ENCODE results near the gene PDIA4. TPM values are rescaled to one million over a fixed set of nuclear protein-coding genes. Genes with fewer than 3 reads are reported as not detected.
"Not testable (repeated sequence)": the region's sequence is repeated elsewhere in the genome, so short reads cannot be mapped to it uniquely, and the experiment has no call there.

The PDIA4 gene
- total RNA-seq, 3 donors from 2014 or later (not counting 1 experiment from before 2014, with no cell fraction given) = 54.0 to 82.0 (median 62.7) TPM

DNA sequence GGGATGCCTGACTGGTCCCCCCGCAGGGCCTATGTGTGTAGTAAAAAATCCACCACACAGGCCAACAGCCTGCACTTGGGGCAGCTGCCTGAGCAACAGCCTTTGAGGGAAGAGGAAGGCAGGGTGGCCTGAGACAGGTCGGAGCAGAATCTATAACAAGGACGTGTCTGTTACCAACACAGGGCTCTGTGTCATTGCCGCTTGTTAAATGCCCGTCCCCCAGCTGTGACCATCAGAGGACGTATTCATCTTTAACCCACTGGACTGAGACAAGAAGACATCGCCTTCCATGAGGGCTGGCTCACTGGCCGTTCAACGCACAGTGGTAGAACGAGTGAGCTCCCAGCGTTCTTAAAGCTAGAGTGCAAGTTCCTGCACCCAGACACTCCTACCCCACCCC lies 7.8 kb downstream of the PDIA4 start:
- no peaks in the 10 kb centered on the region for H3K27me3 ChIP-seq (ENCODE audit: control insufficient read depth, insufficient read depth, low read length)
- peaks cover 14 to 37% of the 10 kb centered on the region in 2 donors for H3K4me1 Mint-ChIP-seq
- H3K4me3 Mint-ChIP-seq = no peak overlapping the region
- H3K27ac Mint-ChIP-seq = peak overlapping the region; percentile 12 to 16
- 93% methylated on average over 11 of the region's 11 CpGs for WGBS (ENCODE audit: insufficient coverage)
- TF ChIP-seq, protein P1, sequence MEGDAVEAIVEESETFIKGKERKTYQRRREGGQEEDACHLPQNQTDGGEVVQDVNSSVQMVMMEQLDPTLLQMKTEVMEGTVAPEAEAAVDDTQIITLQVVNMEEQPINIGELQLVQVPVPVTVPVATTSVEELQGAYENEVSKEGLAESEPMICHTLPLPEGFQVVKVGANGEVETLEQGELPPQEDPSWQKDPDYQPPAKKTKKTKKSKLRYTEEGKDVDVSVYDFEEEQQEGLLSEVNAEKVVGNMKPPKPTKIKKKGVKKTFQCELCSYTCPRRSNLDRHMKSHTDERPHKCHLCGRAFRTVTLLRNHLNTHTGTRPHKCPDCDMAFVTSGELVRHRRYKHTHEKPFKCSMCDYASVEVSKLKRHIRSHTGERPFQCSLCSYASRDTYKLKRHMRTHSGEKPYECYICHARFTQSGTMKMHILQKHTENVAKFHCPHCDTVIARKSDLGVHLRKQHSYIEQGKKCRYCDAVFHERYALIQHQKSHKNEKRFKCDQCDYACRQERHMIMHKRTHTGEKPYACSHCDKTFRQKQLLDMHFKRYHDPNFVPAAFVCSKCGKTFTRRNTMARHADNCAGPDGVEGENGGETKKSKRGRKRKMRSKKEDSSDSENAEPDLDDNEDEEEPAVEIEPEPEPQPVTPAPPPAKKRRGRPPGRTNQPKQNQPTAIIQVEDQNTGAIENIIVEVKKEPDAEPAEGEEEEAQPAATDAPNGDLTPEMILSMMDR (IDR thresholded peaks at IDR 0.05) = no peak
- ATAC-seq (no peak), DNase-seq (no peak)
- no peaks in the 10 kb centered on the region for H3K9me3 Mint-ChIP-seq
- H3K27me3 Mint-ChIP-seq (ENCODE audit: low read depth in 2 of 2) = no peaks in the 10 kb centered on the region
- H3K9me3 ChIP-seq (ENCODE audit: control insufficient read depth, insufficient read depth, low read length) = no peaks in the 10 kb centered on the region
- intact Hi-C loops (cut with micrococcal nuclease) = no loop called here
- H3K36me3 Mint-ChIP-seq = no peaks in the 10 kb centered on the region
- no peak overlapping the region for H3K4me3 ChIP-seq (ENCODE audit: low read length)
- H3K27ac ChIP-seq (ENCODE audit: low read length) = no peak overlapping the region
- peaks cover 30% of the 10 kb centered on the region for H3K36me3 ChIP-seq (ENCODE audit: control insufficient read depth, insufficient read depth, low read length)
- no peaks in the 10 kb centered on the region for H3K4me1 ChIP-seq (ENCODE audit: control insufficient read depth, insufficient read depth, low read length)

DNA sequence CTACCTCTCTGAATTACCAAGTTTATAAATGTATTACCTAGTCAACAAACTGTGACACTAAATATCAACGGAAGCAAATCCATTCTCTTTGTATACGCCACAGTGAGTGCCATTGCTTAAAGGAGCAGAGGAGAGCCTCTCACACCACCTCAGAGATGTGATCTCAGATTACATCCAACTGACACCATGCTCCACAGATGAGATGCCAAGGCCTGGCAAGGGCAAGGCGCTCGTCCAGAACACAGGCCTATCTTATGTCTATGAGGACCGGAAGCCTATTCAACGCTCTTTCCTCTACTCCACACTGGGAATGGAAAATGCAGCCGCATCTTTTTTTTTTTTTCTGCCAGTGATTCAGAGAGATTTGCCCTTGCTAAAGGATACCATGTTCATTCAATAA lies 11.4 kb downstream of the PDIA4 start:
- no peaks in the 10 kb centered on the region for H3K9me3 ChIP-seq (ENCODE audit: control insufficient read depth, insufficient read depth, low read length)
- intact Hi-C loops (cut with micrococcal nuclease) = no loop called here
- H3K27ac ChIP-seq (ENCODE audit: low read length) = no peak overlapping the region
- H3K4me1 ChIP-seq (ENCODE audit: control insufficient read depth, insufficient read depth, low read length) = no peaks in the 10 kb centered on the region
- TF ChIP-seq, protein P1 (IDR thresholded peaks at IDR 0.05) = no peak
- H3K27me3 ChIP-seq (ENCODE audit: control insufficient read depth, insufficient read depth, low read length) = no peaks in the 10 kb centered on the region
- Mint-ChIP-seq H3K27me3 (ENCODE audit: low read depth in 2 of 2) (no peaks in the 10 kb centered on the region), H3K36me3 (no peaks in the 10 kb centered on the region), H3K4me3 (no peak overlapping the region), H3K4me1 (peaks cover 6 to 31% of the 10 kb centered on the region in 2 donors), H3K9me3 (no peaks in the 10 kb centered on the region), H3K27ac (no peak overlapping the region)
- peaks cover 58% of the 10 kb centered on the region for H3K36me3 ChIP-seq (ENCODE audit: control insufficient read depth, insufficient read depth, low read length)
- 81% methylated on average over 7 of the region's 7 CpGs for WGBS (ENCODE audit: insufficient coverage)
- no peak overlapping the region for H3K4me3 ChIP-seq (ENCODE audit: low read length)
- ATAC-seq (no peak), DNase-seq (no peak)

DNA sequence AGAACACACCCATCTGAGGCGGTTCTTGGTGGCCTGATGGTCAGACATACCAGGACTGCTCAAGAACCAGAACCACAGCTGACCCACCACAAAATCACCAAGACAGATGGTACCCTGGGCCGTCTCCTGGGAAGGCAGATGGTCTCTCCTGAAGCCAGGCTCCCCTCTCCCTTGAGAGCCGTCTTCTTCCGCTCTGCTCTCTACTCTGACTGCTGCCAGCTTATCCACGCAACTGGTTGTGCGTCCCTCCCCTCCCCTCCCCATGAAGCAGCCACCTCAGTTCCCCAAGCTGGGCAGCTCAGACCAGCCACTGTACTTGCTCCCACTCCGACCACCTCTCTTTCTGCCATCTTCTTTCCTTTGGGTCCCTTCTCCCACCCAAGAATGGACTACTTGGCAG lies 14.0 kb downstream of the PDIA4 start:
- no peaks in the 10 kb centered on the region for H3K27me3 Mint-ChIP-seq (ENCODE audit: low read depth in 2 of 2)

DNA sequence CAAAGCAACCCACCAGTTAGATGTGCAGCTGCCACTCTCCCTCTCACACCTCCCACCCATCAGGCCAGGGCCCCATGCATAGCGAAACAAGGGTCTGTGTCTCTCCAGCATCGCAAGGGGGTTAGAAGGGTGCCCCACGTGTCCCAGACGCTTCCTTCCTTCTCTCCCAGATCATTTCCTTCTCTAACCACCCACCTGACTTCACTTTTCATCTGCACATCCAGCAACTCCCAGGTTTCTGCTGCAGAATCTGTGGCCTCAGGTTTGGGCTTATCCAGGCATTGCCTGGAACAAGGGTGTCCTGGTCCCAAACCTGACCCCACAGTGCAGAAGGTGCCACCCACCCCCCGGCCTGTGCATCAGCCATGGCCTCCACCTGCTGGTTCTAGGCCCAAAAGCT lies 14.4 kb downstream of the PDIA4 start:
- WGBS (ENCODE audit: insufficient coverage) = 77% methylated on average over 5 of the region's 5 CpGs
- no peaks in the 10 kb centered on the region for H3K9me3 ChIP-seq (ENCODE audit: control insufficient read depth, insufficient read depth, low read length)
- H3K4me1 ChIP-seq (ENCODE audit: control insufficient read depth, insufficient read depth, low read length) = no peaks in the 10 kb centered on the region
- no peaks in the 10 kb centered on the region for H3K9me3 Mint-ChIP-seq
- H3K27ac ChIP-seq (ENCODE audit: low read length) = no peak overlapping the region
- peaks cover 6 to 14% of the 10 kb centered on the region in 2 donors for H3K4me1 Mint-ChIP-seq
- intact Hi-C loops (cut with micrococcal nuclease) = no loop called here
- no peaks in the 10 kb centered on the region for H3K36me3 Mint-ChIP-seq
- peak overlapping the region in 1 of 2 donors; percentile 69 for H3K27ac Mint-ChIP-seq
- H3K4me3 Mint-ChIP-seq = no peak overlapping the region
- no peak overlapping the region for H3K4me3 ChIP-seq (ENCODE audit: low read length)
- TF ChIP-seq, protein P1 (IDR thresholded peaks at IDR 0.05) = no peak
- ATAC-seq (no peak), DNase-seq (no peak)
- peaks cover 67% of the 10 kb centered on the region for H3K36me3 ChIP-seq (ENCODE audit: control insufficient read depth, insufficient read depth, low read length)
- no peaks in the 10 kb centered on the region for H3K27me3 ChIP-seq (ENCODE audit: control insufficient read depth, insufficient read depth, low read length)
- no peaks in the 10 kb centered on the region for H3K27me3 Mint-ChIP-seq (ENCODE audit: low read depth in 2 of 2)

More for the DNA sequence above, 14.0 kb downstream of the PDIA4 start:
- intact Hi-C loops (cut with micrococcal nuclease) = no loop called here
- Mint-ChIP-seq H3K9me3 (no peaks in the 10 kb centered on the region), H3K4me3 (no peak overlapping the region), H3K36me3 (no peaks in the 10 kb centered on the region), H3K4me1 (peaks cover 6 to 14% of the 10 kb centered on the region in 2 donors), H3K27ac (peak overlapping the region in 1 of 2 donors; percentile 69)
- DNase-seq = no peak
- WGBS (ENCODE audit: insufficient coverage) = 97% methylated on average over 7 of the region's 7 CpGs
- TF ChIP-seq, protein P1 (IDR thresholded peaks at IDR 0.05) = no peak
- H3K9me3 ChIP-seq (ENCODE audit: control insufficient read depth, insufficient read depth, low read length) = no peaks in the 10 kb centered on the region
- no peak overlapping the region for H3K27ac ChIP-seq (ENCODE audit: low read length)
- peaks cover 71% of the 10 kb centered on the region for H3K36me3 ChIP-seq (ENCODE audit: control insufficient read depth, insufficient read depth, low read length)
- H3K4me3 ChIP-seq (ENCODE audit: low read length) = no peak overlapping the region
- ATAC-seq = no peak
- H3K4me1 ChIP-seq (ENCODE audit: control insufficient read depth, insufficient read depth, low read length) = no peaks in the 10 kb centered on the region
- no peaks in the 10 kb centered on the region for H3K27me3 ChIP-seq (ENCODE audit: control insufficient read depth, insufficient read depth, low read length)

DNA sequence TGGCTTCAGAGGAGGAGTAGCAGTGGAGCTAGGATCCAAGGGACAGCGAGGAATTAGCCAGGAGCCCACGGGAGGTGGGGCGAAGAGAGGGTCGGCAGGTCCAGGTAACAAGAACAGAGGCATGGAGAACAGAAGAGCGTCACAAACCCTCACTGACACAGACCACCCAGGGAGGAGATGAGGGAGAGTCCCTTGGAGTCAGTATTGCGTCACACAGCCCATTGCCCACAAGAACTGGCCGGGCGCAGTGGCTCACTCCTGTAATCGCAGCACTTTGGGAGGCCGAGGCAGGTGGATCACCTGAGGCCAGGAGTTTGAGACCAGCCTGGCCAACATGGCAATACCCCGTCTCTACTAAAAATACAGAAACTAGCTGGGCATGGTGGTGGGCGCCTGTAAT lies 15.6 kb downstream of the PDIA4 start:
- ATAC-seq; DNase-seq; intact Hi-C loops (cut with micrococcal nuclease); H3K4me3 Mint-ChIP-seq; H3K27ac ChIP-seq (ENCODE audit: low read length); H3K36me3 Mint-ChIP-seq; H3K27me3 ChIP-seq (ENCODE audit: control insufficient read depth, insufficient read depth, low read length); H3K27me3 Mint-ChIP-seq (ENCODE audit: low read depth in 2 of 2); H3K9me3 ChIP-seq (ENCODE audit: control insufficient read depth, insufficient read depth, low read length); H3K4me1 ChIP-seq (ENCODE audit: control insufficient read depth, insufficient read depth, low read length); H3K4me3 ChIP-seq (ENCODE audit: low read length); H3K9me3 Mint-ChIP-seq: not testable (repeated sequence)
- H3K36me3 ChIP-seq (ENCODE audit: control insufficient read depth, insufficient read depth, low read length) = peaks cover 69% of the 10 kb centered on the region
- WGBS (ENCODE audit: insufficient coverage) = 98% methylated on average over 11 of the region's 12 CpGs
- Mint-ChIP-seq H3K27ac (peak overlapping the region in 1 of 2 donors; percentile 20), H3K4me1 (peaks cover 6 to 14% of the 10 kb centered on the region in 2 donors)

Measured in natural killer cell (primary cell).